ENCODE results near the gene CHL1.

The CHL1 gene

GRCh38 chr3:317012-317411 is 120.4 kb downstream of the CHL1 start:
- no peak overlapping the region for H3K4me3 ChIP-seq (ENCODE audit: low read depth, low read length)
- DNase-seq (ENCODE audit: low read depth), result no peak

- H3K4me3 ChIP-seq (ENCODE audit: low read depth, low read length), result no peak overlapping the region
- DNase-seq (ENCODE audit: low read depth), result no peak
Measured at GRCh38 chr3:318903-319302, 122.3 kb downstream of the CHL1 start.

- no peak for DNase-seq (ENCODE audit: low read depth)
- H3K4me3 ChIP-seq (ENCODE audit: low read depth, low read length), result no peak overlapping the region
Measured at GRCh38 chr3:324423-324822, 127.9 kb downstream of the CHL1 start.

GRCh38 chr3:325495-325894 is 128.9 kb downstream of the CHL1 start:
- DNase-seq (ENCODE audit: low read depth), result no peak

GRCh38 chr3:330494-331115 is 134.0 kb downstream of the CHL1 start:
- H3K4me3 ChIP-seq (ENCODE audit: low read depth, low read length), result no peak overlapping the region
- DNase-seq (ENCODE audit: low read depth), result no peak

More at GRCh38 chr3:325495-325894, 128.9 kb downstream of the CHL1 start:
- H3K4me3 ChIP-seq (ENCODE audit: low read depth, low read length), result no peak overlapping the region

- DNase-seq (ENCODE audit: low read depth), result no peak
- no peak overlapping the region for H3K4me3 ChIP-seq (ENCODE audit: low read depth, low read length)
Measured at GRCh38 chr3:331881-332280, 135.3 kb downstream of the CHL1 start.

GRCh38 chr3:332701-333100 is 136.1 kb downstream of the CHL1 start:
- DNase-seq (ENCODE audit: low read depth), result no peak
- H3K4me3 ChIP-seq (ENCODE audit: low read depth, low read length), result no peak overlapping the region

- no peak overlapping the region for H3K4me3 ChIP-seq (ENCODE audit: low read depth, low read length)
- no peak for DNase-seq (ENCODE audit: low read depth)
Measured at GRCh38 chr3:335240-335639, 138.7 kb downstream of the CHL1 start.

- H3K4me3 ChIP-seq (ENCODE audit: low read depth, low read length), result no peak overlapping the region
- no peak for DNase-seq (ENCODE audit: low read depth)
Measured at GRCh38 chr3:339351-339750, 142.8 kb downstream of the CHL1 start.

- H3K4me3 ChIP-seq (ENCODE audit: low read depth, low read length), result no peak overlapping the region
- no peak for DNase-seq (ENCODE audit: low read depth)
Measured at GRCh38 chr3:341998-342397, 145.4 kb downstream of the CHL1 start.

GRCh38 chr3:346186-346585 is 149.6 kb downstream of the CHL1 start:
- DNase-seq (ENCODE audit: low read depth), result no peak
- no peak overlapping the region for H3K4me3 ChIP-seq (ENCODE audit: low read depth, low read length)

GRCh38 chr3:347581-347980 is 151.0 kb downstream of the CHL1 start:
- DNase-seq (ENCODE audit: low read depth), result no peak

GRCh38 chr3:350871-351371 is 154.4 kb downstream of the CHL1 start:
- H3K4me3 ChIP-seq (ENCODE audit: low read depth, low read length), result no peak overlapping the region
- no peak for DNase-seq (ENCODE audit: low read depth)

More at GRCh38 chr3:347581-347980, 151.0 kb downstream of the CHL1 start:
- no peak overlapping the region for H3K4me3 ChIP-seq (ENCODE audit: low read depth, low read length)

GRCh38 chr3:352599-352998 is 156.0 kb downstream of the CHL1 start:
- H3K4me3 ChIP-seq (ENCODE audit: low read depth, low read length), result no peak overlapping the region
- DNase-seq (ENCODE audit: low read depth), result no peak

- DNase-seq (ENCODE audit: low read depth), result no peak
- H3K4me3 ChIP-seq (ENCODE audit: low read depth, low read length), result no peak overlapping the region
Measured at GRCh38 chr3:353191-353739, 156.7 kb downstream of the CHL1 start.

- no peak for DNase-seq (ENCODE audit: low read depth)
- no peak overlapping the region for H3K4me3 ChIP-seq (ENCODE audit: low read depth, low read length)
Measured at GRCh38 chr3:354432-354831, 157.9 kb downstream of the CHL1 start.

GRCh38 chr3:355622-356021 is 159.1 kb downstream of the CHL1 start:
- DNase-seq (ENCODE audit: low read depth), result no peak
- no peak overlapping the region for H3K4me3 ChIP-seq (ENCODE audit: low read depth, low read length)

GRCh38 chr3:356952-357351 is 160.4 kb downstream of the CHL1 start:
- no peak overlapping the region for H3K4me3 ChIP-seq (ENCODE audit: low read depth, low read length)
- peak; percentile 56 for DNase-seq (ENCODE audit: low read depth)

GRCh38 chr3:359672-360071 is 163.1 kb downstream of the CHL1 start:
- DNase-seq (ENCODE audit: low read depth), result no peak
- H3K4me3 ChIP-seq (ENCODE audit: low read depth, low read length), result no peak overlapping the region

- no peak overlapping the region for H3K4me3 ChIP-seq (ENCODE audit: low read depth, low read length)
- no peak for DNase-seq (ENCODE audit: low read depth)
Measured at GRCh38 chr3:362681-363338, 166.2 kb downstream of the CHL1 start.

GRCh38 chr3:364287-364686 is 167.7 kb downstream of the CHL1 start:
- DNase-seq (ENCODE audit: low read depth), result no peak
- no peak overlapping the region for H3K4me3 ChIP-seq (ENCODE audit: low read depth, low read length)

Measured in skeletal muscle cell (primary cell).